Activated B cell treated with CpG ODN at 0.5 μM for 24 hours (primary cell): ENCODE data around the gene PLAA. TPM values are rescaled to one million over a fixed set of nuclear protein-coding genes. Genes with fewer than 3 reads are reported as not detected.

Experiments
- ATAC-seq: fragments of 200-7000 bp; cut with Tn5 transposase; one replicate; pipeline ENCODE4 v1.10.0; 2021; ENCODE audit warnings: low read depth, mild to moderate bottlenecking, moderate library complexity
- CTCF ChIA-PET: fragments of 350-600 bp; sonication (Branson Sonifier 250); formaldehyde crosslinking; loops from one replicate; lab custom pipeline; 2021; ENCODE audit warnings: antibody characterized with exemption; lab: Charles Lee
- POLR2A ChIA-PET: fragments of 350-600 bp; sonication (Branson Sonifier 250); formaldehyde crosslinking; loops from one replicate; lab custom pipeline; 2021; ENCODE audit warnings: antibody characterized with exemption; lab: Charles Lee
- DNase-seq: peaks from one replicate; pipeline ENCODE4 v3.0.0; 2022
- H3K27ac Mint-ChIP-seq: one replicate; pipeline ENCODE4 v1.8.0; 2020; ENCODE audit warnings: mixed read lengths
- H3K27me3 Mint-ChIP-seq: one replicate; pipeline ENCODE4 v1.8.0; 2021; ENCODE audit warnings: mixed read lengths
- H3K36me3 Mint-ChIP-seq: one replicate; pipeline ENCODE4 v1.8.0; 2021; ENCODE audit warnings: low read depth, mixed read lengths
- H3K4me1 Mint-ChIP-seq: one replicate; pipeline ENCODE4 v1.8.0; 2021; ENCODE audit warnings: mixed read lengths
- H3K4me3 Mint-ChIP-seq: one replicate; pipeline ENCODE4 v1.8.0; 2020; ENCODE audit warnings: mild to moderate bottlenecking, mixed read lengths
- H3K9me3 Mint-ChIP-seq: one replicate; pipeline ENCODE4 v1.8.0; 2020; ENCODE audit warnings: mixed read lengths
- CTCF ChIP-seq: fragments of 200-600 bp; IDR thresholded peaks from one replicate; pipeline ENCODE4 v1.8.0; 2022; ENCODE audit warnings: antibody characterized with exemption, mild to moderate bottlenecking
- intact Hi-C: fragments of 100-400 bp; cut with micrococcal nuclease; formaldehyde crosslinking; loops from one replicate; pipeline ENCODE4 v1.15.1; 2024
- total RNA-seq: library from RNA; stranded (reverse); gene quantifications from 2 replicates; pipeline ENCODE4 v1.2.3, GENCODE V29; 2022

The PLAA gene
- total RNA-seq, 1 donor from 2014 or later = 31.3 TPM

GRCh38 chr9:26939955-26940711, 6.9 kb downstream of the PLAA start:
- POLR2A ChIA-PET = no interaction called here
- DNase-seq (no peak), ATAC-seq (no peak)
- no peak overlapping the region for H3K4me3 Mint-ChIP-seq
- intact Hi-C loops = loop anchor here (10.0 kb wide), 1 partner anchor 545 kb away; no protein-coding TSS in a partner anchor
- peaks cover 45% of the 10 kb centered on the region for H3K4me1 Mint-ChIP-seq
- no peak for TF ChIP-seq CTCF
- no peaks in the 10 kb centered on the region for H3K27me3 Mint-ChIP-seq
- H3K36me3 Mint-ChIP-seq = peaks cover 25% of the 10 kb centered on the region
- H3K27ac Mint-ChIP-seq = no peak overlapping the region
- peaks cover 7% of the 10 kb centered on the region for H3K9me3 Mint-ChIP-seq
- CTCF ChIA-PET = no interaction called here

GRCh38 chr9:26937816-26938371, 9.1 kb downstream of the PLAA start:
- Mint-ChIP-seq H3K27ac (no peak overlapping the region), H3K4me3 (no peak overlapping the region), H3K36me3 (peaks cover 33% of the 10 kb centered on the region), H3K9me3 (peaks cover 7% of the 10 kb centered on the region), H3K27me3 (no peaks in the 10 kb centered on the region), H3K4me1 (peaks cover 33% of the 10 kb centered on the region)
- no peak for TF ChIP-seq CTCF
- ChIA-PET CTCF (no interaction called here), POLR2A (no interaction called here)
- intact Hi-C loops = no loop called here
- DNase-seq (no peak), ATAC-seq (no peak)

GRCh38 chr9:26935847-26936246, 11.2 kb downstream of the PLAA start:
- no peak for TF ChIP-seq CTCF
- ChIA-PET POLR2A (no interaction called here), CTCF (no interaction called here)
- Mint-ChIP-seq H3K27me3 (no peaks in the 10 kb centered on the region), H3K9me3 (peaks cover 7% of the 10 kb centered on the region), H3K4me1 (peaks cover 22% of the 10 kb centered on the region), H3K4me3 (no peak overlapping the region), H3K36me3 (peaks cover 43% of the 10 kb centered on the region), H3K27ac (no peak overlapping the region)
- ATAC-seq (no peak), DNase-seq (no peak)
- intact Hi-C loops = no loop called here

- Mint-ChIP-seq H3K27me3 (no peaks in the 10 kb centered on the region), H3K4me3 (no peak overlapping the region), H3K36me3 (peaks cover 66% of the 10 kb centered on the region), H3K9me3 (no peaks in the 10 kb centered on the region), H3K4me1 (no peaks in the 10 kb centered on the region), H3K27ac (no peak overlapping the region)
- DNase-seq (no peak), ATAC-seq (no peak)
- intact Hi-C loops = no loop called here
- TF ChIP-seq CTCF = no peak
- ChIA-PET POLR2A (interaction anchor here (0.6 kb wide), 1 partner anchor 14 kb away, joined by 3 read pairs; no protein-coding TSS in a partner anchor), CTCF (no interaction called here)
Observed at GRCh38 chr9:26928902-26929495, 18.0 kb downstream of the PLAA start.

- Mint-ChIP-seq H3K36me3 (peaks cover 76% of the 10 kb centered on the region), H3K9me3 (no peaks in the 10 kb centered on the region), H3K27ac (no peak overlapping the region), H3K4me3 (no peak overlapping the region), H3K27me3 (no peaks in the 10 kb centered on the region), H3K4me1 (no peaks in the 10 kb centered on the region)
- CTCF ChIA-PET = no interaction called here
- intact Hi-C loops = loop anchor here (2.0 kb wide), 1 partner anchor 21 kb away; the partner anchor contains the start of gene PLAA
- no peak for TF ChIP-seq CTCF
- DNase-seq (no peak), ATAC-seq (no peak)
- POLR2A ChIA-PET = no interaction called here
Observed at GRCh38 chr9:26925609-26926008, 21.4 kb downstream of the PLAA start.
